Measurements from ENCODE around the gene DHRS4.
"Not testable (repeated sequence)": the region's sequence is repeated elsewhere in the genome, so short reads cannot be mapped to it uniquely, and the experiment has no call there.

GRCh38 chr14:23953116-23953463, 480 bp upstream of the DHRS4 start:
- TF ChIP-seq CTCF, POLR2A (IDR thresholded peaks at IDR 0.05): not testable (repeated sequence)

Data from lower leg skin (tissue), 3 donors.